HG02884 (cell line): Measurements from ENCODE around the gene TAPBPL.
"Not testable (repeated sequence)": the region's sequence is repeated elsewhere in the genome, so short reads cannot be mapped to it uniquely, and the experiment has no call there.

ENCODE experiments used
- ATAC-seq: cut with Tn5 transposase; IDR thresholded peaks from one replicate; pipeline ENCODE4 v1.9.1; 2021; ENCODE audit warnings: mild to moderate bottlenecking, moderate library complexity; ENCODE audit not compliant: unreplicated experiment

The TAPBPL gene

DNA sequence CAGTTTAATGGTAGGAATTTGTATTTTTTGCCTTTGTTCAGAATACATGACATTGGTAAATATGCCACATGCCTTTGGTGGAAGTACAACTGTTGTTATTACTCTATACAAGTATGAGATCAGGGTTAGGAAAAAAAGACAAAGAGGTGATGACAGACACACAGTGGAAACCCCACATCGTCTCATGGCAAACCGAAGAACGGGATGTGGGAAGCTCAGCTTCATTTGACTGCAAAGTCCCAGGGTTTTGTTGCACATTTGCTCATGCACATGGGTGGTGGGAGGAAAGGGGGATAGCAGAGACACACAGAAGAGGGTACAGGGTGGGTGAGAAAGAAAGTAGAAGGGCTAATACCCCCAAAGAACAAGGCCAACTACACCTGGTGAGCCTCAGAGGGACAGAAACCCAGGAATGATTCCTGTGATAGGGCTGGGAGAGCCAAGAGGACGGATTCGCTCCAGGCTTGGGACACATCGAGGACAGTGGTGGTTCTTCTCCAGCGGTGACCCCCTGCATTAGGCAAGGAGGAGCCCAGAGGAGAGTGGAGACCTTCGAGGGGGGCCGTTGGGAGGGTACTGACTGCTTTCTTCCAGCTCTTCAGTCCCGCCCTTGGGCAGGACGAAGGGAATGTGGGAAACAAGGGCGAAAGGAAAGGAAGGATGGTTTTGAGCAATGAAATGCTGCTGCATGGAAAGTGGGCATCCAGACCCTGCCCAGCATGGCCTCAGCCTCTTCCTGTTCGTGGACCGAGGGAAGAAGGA lies 10.6 kb downstream of the TAPBPL start:
- ATAC-seq = no peak

DNA sequence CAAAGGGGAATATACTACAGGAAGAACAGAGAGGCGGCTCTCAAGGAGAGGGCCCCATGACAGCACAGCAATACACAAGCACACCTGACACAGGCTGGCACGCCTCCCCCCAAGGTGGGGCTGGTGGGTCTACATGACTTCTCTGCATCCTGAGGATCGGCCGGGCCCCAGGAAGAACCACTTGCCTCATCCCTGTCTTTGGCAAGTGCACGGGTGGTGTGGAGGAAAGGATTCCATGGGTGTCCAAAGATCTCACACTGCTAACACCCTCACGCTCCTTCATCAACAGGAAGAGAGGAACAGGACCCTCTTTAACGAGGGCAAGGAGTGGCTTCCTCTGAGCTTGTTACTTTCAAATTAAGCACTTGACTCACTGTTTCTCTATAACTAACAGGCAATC lies 11.4 kb downstream of the TAPBPL start:
- ATAC-seq = no peak

DNA sequence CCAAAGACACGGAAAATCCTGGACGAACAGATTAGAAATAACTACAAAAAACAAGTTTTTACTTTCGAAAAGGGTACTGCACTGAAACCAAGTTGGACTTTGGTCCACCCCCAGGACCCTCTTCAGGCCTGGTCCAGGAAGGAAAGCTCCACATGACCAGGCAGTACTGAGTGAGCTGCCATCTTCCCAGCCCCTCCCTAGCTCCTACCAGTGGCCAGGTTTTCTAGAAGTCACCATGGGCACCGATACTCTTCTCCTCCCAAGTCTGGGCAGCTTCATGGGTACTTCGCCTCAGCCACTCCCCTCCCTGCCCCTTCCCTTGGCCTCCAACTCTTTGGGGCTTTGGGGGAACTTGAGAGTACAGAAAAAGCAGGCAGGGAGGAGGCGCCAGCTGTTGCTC lies 12.0 kb downstream of the TAPBPL start:
- ATAC-seq = no peak

DNA sequence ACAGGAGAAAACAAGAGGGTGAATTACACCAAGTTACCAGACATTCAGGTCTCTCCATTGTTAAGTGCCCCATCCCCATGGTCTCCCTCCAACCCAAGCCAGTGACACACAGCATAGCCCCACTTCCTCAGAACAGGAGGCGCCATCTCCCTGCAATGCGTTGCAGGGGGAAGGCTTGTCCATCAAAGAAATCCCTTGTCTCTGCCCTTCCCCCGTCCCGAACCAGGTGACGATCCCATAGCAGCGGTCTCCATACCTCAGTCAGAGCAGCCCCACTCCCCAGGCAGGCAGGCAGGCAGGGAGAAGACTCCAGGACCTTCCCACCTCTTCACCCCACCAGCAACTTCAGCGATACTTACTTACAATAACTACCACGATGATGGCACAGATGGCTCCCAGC lies 12.7 kb downstream of the TAPBPL start:
- no peak for ATAC-seq

DNA sequence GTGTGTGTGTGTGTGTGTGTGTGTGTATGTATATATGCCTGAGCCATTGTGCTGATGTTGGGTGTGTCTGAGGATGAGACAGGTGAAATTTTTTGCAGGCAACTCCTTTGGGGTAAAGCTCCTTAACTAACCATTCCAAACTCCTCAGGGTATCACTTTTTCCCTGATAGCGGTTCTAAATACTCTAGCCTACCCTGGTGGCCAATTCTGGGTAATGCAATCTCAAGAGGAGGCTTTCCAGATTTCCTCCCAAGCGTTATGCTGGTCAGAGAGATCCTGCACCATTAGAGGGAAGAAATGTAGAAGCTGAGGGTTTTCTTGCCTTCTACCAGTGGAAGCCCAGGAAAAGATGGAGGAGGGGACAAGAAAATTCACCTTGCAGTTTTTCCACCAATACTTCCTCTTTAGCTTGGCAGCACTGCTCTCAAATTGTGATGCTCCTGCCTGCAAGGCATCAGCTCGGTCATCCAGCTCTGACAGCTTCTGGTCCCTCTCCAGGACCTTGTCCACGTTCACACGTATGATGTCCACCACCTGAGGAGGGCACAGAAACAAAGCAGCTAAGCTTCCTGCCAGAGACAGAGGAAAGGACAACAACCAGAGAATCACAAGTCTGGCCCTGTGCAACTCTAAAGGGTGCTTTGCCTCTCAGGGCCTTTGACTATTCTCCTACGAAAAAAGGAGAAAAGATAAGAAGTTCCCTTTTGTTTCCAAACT lies 13.8 kb downstream of the TAPBPL start:
- no peak for ATAC-seq

DNA sequence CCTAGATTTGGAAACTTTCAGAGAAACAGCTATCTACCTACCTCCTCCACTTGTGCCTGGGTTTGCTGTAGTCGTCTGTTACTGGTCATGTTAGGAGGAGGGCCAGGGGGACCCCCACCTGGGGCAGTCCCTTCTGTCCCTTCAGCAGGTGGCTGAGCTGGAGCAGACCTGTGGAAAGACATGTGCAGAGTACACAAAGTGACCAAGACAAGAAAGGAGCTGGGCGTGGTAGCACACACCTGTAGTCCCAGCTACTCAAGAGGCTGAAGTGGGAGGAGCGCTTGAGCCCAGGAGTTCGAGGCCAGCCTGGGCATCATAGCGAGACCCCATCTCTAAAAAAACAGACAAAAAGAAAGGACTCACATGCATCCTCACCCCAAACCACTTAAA lies 14.3 kb downstream of the TAPBPL start:
- no peak for ATAC-seq

DNA sequence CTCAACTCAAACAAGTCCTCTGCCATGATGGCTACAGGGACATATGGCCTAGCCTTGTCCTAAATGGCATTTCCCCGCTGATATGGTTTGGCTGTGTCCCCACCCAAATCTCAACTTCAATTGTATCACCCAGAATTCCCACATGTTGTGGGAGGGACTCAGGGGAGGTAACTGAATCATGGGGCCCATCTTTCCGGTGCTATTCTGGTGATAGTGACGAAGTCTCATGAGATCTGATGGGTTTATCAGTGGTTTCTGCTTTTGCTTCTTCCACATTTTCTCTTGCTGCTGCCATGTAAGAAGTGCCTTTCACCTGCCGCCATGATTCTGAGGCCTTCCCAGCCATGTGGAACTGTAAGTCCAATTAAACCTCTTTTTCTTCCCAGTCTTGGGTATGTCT lies 14.9 kb downstream of the TAPBPL start:
- not testable (repeated sequence) for ATAC-seq

DNA sequence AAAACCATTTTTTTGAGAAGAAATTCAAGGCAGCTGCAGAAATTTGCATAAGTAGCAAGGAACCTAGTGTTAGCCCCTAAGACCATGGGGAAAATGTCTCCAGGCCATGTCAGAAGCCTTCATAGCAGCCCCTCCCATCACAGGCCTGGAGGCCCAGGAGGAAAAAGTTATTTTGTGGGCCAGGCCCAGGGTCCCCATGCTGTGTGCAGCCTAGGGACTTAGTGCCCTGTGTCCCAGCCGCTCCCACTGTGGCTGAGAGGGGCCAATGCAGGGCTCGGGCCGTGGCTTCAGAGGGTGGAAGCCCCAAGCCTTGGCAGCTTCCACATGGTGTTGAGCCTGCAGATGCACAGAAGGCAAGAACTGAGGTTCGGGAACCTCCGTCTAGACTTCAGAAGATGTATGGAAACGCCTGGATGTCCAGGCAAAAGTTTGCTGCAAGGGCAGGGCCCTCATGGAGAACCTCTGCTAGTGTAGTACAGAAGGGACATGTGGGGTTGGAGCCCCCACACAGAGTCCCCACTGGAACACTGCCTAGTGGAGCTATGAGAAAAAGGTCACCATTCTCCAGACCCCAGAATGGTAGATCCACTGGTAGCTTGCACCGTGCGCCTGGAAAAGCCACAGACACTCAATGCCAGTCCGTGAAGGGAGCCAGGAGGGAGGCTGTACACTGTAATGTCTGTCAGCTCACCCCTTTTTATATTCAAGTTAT lies 15.9 kb downstream of the TAPBPL start:
- not testable (repeated sequence) for ATAC-seq

DNA sequence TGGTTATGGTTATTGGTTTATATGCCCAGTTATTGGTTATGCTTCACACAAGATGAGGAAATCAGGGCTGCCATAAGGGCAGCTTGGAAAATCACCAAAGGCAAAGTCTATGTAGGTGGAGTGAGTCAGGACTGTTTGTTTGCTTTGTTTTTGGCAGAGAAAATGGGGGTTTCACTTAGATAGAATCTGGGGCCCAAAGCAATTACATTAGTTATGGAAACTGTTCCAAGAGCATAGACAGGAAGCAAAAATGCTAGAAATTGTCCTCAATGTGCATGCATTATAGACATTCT lies 16.4 kb downstream of the TAPBPL start:
- ATAC-seq = no peak

DNA sequence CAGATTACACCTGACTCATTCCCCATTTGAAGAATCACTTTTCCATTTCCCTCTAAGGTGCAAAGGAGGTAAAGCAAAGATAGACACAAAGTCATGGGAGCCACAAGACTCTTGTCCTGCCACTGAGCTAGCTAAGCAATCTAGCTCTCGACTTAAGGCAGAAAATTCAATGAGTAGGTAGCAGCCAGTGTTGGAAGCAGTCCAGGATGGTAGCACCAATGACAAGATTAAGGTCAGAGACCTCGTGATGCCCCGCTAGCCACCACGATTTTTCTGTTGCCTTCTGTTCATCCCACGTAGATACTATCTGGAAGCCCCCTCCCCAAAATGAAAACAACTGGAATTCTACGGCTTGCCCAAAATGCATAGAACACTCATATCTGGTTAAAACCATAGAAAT lies 17.2 kb downstream of the TAPBPL start:
- ATAC-seq = no peak

DNA sequence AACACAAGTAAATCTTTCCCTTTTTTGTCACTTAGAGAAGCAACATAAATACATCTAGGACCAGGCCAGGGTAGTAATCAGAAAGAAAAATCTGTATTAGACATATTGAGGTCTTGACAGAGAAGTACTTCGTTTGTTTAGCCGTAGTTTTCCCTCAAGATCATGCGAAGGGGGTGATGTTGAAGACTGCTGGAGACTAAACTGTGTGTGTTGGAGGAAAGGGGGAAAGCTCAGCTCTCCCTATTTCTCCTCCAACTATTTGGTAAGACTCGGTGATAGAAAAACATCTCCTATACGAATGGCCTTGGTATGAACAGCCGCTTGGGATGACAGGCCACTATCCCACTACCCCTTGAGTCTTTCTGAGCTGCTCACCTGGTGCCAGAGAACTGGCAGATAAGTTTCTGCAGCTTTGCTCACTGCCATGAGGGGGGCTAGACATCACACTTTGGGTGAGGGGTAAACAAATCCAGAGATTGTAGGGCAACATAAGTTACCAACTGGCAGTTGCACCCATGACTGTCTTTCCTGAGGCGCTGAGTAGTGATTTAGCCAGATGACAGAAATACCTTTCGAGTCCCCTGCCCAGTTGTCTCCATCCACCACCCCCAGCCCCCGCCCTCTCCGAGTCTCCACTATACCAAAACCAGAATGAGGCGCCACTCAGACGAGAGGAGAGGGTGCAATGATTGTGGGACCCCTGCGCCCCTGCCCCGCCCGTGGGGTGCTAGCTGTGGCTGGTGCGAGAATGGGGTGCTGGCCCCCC lies 17.9 kb downstream of the TAPBPL start:
- ATAC-seq = no peak

DNA sequence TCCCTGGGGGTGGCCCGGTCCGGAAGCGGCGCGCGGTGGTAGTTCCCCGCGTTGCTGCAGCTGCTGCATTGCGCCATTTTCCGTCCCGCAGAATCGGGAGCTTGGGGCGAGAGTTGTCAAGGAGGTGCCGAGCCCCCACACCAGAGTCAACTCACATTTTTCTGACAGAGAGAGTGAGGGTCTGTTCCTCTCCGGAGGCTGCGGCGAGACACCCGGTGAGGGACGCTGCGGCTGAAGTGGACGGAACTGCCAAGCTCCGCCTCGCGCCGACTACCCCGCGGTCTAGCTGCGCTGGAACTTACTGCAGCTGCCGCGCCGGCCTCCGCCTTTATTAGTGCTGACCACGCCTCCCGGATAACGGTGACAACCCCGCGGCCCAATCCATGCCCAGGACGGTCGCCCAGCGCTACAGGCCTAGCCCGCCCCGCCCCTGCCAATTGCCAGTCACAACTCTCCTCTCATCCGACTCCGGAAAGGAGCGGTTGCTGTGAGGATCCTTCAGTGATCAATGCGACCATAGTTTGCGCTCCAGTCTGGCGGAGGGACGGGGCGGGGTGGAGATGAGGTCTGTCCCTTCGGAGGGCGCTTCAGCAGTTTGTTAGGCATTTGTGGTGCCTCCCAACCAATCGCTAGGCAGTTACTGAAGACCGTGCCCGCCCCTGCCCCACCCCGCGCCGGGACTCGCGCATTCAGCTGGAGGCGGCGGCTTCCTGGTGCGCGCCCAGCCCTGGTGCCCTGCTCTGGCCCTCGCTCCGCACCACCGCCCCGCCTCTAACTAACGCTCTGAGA lies 18.7 kb downstream of the TAPBPL start, which contains the start of gene VAMP1:
Gene VAMP1 (minus strand): TSS at position 303 of the 789 bp plus-strand sequence. CDS start 146 bp downstream, at position 157.
- peak; percentile 88 for ATAC-seq

DNA sequence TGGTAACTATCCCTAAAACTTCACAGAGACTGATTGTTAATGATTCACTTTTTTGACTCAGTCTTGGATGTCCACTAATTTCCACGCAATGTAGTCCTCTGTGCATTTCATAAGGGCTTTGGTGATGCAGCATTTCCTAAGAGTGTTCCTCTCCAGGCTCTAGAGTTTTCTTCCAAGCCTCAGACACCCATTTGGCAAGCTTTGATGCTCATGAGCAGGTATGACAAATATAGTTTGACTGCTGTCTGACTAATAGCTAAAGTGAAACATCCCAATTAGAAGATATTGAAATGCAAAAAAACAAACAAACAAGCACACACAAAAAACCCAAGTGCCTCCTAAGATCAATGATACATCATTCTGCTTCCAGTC lies 20.1 kb downstream of the TAPBPL start:
- ATAC-seq = no peak

DNA sequence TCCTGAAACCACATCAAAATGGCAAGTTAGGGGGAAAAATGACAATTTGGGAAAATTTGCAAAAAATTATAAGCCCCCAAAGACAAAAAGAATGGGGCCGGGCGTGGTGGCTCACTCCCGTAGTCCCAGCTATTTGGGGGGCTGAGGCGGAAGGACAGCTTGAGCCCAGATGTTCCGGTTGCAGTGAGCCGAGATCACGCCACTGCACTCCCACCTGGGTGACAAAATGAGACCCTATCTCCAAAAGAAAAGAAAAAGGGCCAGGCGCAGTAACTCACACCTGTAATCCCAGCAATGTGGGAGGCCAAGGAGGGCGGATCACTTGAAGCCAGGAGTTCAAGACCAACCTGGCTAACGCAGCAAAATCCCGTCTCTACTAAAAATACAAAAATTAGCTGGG lies 20.6 kb downstream of the TAPBPL start:
- ATAC-seq = no peak

DNA sequence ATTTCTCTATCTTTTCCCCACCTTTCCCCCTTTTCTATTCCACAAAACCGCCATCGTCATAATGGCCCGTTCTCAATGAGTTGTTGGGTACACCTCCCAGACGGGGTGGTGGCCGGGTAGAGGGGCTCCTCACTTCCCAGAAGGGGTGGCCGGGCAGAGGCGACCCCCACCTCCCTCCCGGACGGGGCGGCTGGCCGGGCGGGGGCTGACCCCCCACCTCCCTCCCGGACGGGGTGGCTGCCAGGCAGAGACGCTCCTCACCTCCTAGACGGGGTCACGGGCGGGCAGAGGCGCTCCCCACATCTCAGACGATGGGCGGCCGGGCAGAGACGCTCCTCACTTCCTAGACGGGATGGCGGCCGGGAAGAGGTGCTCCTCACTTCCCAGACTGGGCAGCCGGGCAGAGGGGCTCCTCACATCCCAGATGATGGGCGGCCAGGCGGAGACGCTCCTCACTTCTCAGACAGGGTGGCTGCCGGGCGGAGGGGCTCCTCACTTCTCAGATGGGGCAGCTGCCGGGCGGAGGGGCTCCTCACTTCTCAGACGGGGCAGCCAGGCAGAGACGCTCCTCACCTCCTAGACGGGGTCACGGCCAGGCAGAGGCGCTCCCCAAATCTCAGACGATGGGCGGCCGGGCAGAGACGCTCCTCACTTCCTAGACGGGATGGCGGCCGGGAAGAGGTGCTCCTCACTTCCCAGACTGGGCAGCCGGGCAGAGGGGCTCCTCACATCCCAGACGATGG lies 23.6 kb downstream of the TAPBPL start:
- ATAC-seq = not testable (repeated sequence)

DNA sequence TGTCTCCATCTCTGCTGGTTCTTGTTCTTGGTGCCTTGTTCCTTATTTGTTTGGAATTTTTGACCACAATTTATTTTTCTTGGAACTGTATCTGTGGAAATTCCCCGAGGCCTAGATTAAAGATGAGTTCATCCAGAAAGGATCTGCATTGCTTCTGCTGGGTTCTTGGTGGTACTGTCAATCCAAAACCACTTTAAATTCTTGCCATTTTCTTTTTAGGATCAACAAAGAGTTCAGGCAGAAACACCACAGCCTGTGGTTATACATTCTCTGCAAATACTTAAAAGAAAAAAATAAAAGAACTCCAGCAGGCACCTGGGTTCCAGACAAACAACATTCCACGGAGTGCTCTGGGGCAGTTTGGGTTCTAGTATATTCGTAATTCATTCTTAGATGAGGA lies 24.6 kb downstream of the TAPBPL start:
- no peak for ATAC-seq

DNA sequence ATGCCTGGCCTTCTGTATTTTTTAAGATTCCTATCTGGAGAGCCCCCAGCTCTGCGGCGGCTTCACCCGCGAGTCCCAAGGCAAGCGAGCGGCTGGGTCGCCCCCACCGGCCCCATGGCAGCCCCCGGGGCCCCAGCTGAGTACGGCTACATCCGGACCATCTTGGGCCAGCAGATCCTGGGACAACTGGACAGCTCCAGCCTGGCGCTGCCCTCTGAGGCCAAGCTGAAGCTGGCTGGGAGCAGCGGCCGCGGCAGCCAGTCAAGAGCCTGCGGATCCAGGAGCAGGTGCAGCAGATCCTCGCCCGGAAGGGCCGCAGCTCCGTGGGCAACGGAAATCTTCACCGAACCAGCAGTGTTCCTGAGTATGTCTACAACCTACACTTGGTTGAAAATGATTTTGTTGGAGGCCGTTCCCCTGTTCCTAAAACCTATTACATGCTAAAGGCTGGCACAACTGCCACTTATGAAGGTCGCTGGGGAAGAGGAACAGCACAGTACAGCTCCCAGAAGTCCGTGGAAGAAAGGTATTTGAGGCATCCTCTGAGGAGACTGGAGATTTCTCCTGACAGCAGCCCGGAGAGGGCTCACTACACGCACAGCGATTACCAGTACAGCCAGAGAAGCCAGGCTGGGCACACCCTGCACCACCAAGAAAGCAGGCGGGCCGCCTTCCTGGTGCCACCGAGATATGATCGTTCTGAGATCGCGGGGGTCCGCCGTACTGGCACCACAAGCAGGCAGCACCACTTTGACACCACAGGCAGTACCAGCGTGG lies 25.9 kb downstream of the TAPBPL start:
- not testable (repeated sequence) for ATAC-seq

DNA sequence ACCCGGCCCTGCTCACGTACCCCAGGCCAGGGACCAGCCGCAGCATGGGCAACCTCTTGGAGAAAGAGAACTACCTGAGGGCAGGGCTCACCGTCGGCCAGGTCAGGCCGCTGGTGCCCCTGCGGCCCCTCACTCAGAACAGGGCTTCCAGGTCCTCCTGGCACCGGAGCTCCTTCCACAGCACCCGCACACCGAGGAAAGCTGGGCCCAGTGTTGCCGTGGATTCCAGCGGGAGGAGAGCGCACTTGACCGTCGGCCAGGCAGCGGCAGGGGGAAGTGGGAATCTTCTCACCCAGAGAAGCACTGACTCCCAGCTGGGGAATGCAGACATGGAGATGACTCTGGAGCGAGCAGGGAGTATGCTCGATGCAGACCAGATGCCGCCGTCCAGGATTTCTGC lies 26.6 kb downstream of the TAPBPL start:
- ATAC-seq = no peak

DNA sequence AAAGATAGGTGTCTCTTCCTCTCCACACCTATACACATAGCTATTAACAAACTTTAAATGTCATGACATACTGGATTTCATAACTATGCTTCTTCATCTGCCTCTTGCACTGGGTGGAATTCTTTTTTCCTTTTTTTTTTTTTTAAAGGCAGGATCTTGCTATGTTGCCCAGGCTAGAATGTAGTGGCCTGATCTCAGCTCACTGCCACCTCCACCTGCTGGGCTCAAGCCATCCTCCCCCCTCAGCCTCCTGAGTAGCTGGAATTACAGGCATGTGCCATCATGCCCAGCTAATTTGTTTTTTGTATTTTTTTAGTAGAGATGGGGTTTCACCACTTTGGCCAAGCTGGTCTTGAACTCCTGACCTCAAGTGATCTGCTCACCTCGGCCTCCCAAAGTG lies 36.4 kb downstream of the TAPBPL start:
- no peak for ATAC-seq
